OCI-LY1 (cell line): ENCODE measurements around the gene GTF2H4.

Experiments
- H2AFZ ChIP-seq: fragments of 200-600 bp; sonication (generic), shearing (Covaris generic); 2 replicates; pipeline ENCODE4 v1.6.0; 2014; ENCODE audit warnings: antibody characterized with exemption, mild to moderate bottlenecking, low read length
- H3F3A ChIP-seq: fragments of 200-600 bp; sonication (generic), shearing (Covaris generic); 2 replicates; pipeline ENCODE4 v1.6.0; 2014; ENCODE audit warnings: mild to moderate bottlenecking, antibody characterized with exemption, low read length, moderate library complexity; ENCODE audit not compliant: insufficient read depth
- H3K27ac ChIP-seq: fragments of 200-600 bp; sonication (generic); 2 replicates; pipeline ENCODE4 v1.5.1; 2014; ENCODE audit warnings: low read length, mixed run types, mild to moderate bottlenecking, low read depth; ENCODE audit not compliant: poor library complexity, severe bottlenecking
- H3K27me3 ChIP-seq: fragments of 200-600 bp; sonication (generic); 2 replicates; pipeline ENCODE4 v1.6.0; 2014; ENCODE audit warnings: antibody characterized with exemption, mild to moderate bottlenecking, low read length, moderate library complexity; ENCODE audit not compliant: insufficient read depth
- H3K36me3 ChIP-seq: fragments of 200-600 bp; sonication (generic); 2 replicates; pipeline ENCODE4 v1.6.1; 2014; ENCODE audit warnings: mild to moderate bottlenecking, antibody characterized with exemption, low read length, moderate library complexity, mixed read lengths; ENCODE audit not compliant: insufficient read depth
- H3K4me1 ChIP-seq: fragments of 200-600 bp; sonication (generic); 2 replicates; pipeline ENCODE4 v1.5.1; 2014; ENCODE audit warnings: mild to moderate bottlenecking, low read length, moderate library complexity; ENCODE audit not compliant: insufficient read depth, severe bottlenecking
- H3K4me2 ChIP-seq: fragments of 200-600 bp; sonication (generic), shearing (Covaris generic); 2 replicates; pipeline ENCODE4 v1.6.1; 2014; ENCODE audit warnings: low read length
- H3K4me3 ChIP-seq: fragments of 200-600 bp; sonication (generic); 2 replicates; pipeline ENCODE4 v1.5.1; 2014; ENCODE audit warnings: low read length, low read depth, mild to moderate bottlenecking, mixed read lengths; ENCODE audit not compliant: poor library complexity, severe bottlenecking
- H3K79me2 ChIP-seq: fragments of 200-600 bp; shearing (Covaris generic); 2 replicates; pipeline ENCODE4 v1.6.1; 2016; ENCODE audit warnings: mixed run types, low read length, mixed read lengths; ENCODE audit not compliant: insufficient read depth
- H3K9ac ChIP-seq: fragments of 200-600 bp; sonication (generic), shearing (Covaris generic); 2 replicates; pipeline ENCODE4 v1.6.1; 2014; ENCODE audit warnings: mild to moderate bottlenecking, low read length, mixed read lengths
- H3K9me2 ChIP-seq: fragments of 200-600 bp; sonication (generic), shearing (Covaris generic); 2 replicates; pipeline ENCODE4 v1.6.1; 2014; ENCODE audit warnings: low read depth, mild to moderate bottlenecking, low read length, mixed read lengths
- H3K9me3 ChIP-seq: fragments of 200-600 bp; shearing (Covaris generic); 2 replicates; pipeline ENCODE4 v1.6.1; 2014; ENCODE audit warnings: low read length, mixed read lengths
- H4K20me1 ChIP-seq: fragments of 200-600 bp; sonication (generic), shearing (Covaris generic); 2 replicates; pipeline ENCODE4 v1.6.0; 2016; ENCODE audit warnings: mild to moderate bottlenecking, low read length; ENCODE audit not compliant: insufficient read depth
- EZH2 ChIP-seq: fragments of 200-600 bp; sonication (generic), shearing (Covaris generic); IDR thresholded peaks from 2 replicates; pipeline ENCODE4 v1.8.0; 2017; ENCODE audit warnings: borderline replicate concordance, mixed run types, mild to moderate bottlenecking, antibody characterized with exemption, low read length, moderate library complexity, mixed read lengths
- TF ChIP-seq, protein P1 (sequence below): fragments of 200-600 bp; sonication (generic), shearing (Covaris generic); IDR thresholded peaks from 2 replicates; pipeline ENCODE4 v1.5.1; 2017; ENCODE audit warnings: mild to moderate bottlenecking, antibody characterized with exemption, low read length, moderate library complexity, mixed read lengths

Gene GTF2H4

DNA sequence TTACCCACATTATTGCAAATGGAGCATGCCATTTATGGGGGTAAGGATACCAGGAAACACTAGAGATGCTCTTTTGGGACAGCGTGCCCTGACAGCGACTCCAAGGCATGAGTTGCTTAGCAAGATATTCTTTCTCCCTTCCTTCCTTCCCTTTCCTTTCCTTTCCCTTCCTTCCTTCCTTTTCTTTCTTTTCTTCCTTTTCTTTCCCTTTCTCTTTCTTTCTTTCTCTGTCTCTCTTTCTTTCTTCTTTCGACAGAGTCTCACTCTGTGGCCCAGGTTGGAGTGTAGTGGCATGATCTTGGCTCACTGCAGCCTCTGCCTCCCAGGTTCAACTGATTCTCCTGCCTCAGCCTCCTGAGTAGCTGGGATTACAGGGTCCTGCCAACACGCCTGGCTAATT lies 36.0 kb downstream of the GTF2H4 start:
- 0 out of 2 replicates have a peak, but pooled peaks cover 5% of the 10 kb centered on the region for H3K27me3 ChIP-seq
- no peak for TF ChIP-seq EZH2
- TF ChIP-seq, protein P1, sequence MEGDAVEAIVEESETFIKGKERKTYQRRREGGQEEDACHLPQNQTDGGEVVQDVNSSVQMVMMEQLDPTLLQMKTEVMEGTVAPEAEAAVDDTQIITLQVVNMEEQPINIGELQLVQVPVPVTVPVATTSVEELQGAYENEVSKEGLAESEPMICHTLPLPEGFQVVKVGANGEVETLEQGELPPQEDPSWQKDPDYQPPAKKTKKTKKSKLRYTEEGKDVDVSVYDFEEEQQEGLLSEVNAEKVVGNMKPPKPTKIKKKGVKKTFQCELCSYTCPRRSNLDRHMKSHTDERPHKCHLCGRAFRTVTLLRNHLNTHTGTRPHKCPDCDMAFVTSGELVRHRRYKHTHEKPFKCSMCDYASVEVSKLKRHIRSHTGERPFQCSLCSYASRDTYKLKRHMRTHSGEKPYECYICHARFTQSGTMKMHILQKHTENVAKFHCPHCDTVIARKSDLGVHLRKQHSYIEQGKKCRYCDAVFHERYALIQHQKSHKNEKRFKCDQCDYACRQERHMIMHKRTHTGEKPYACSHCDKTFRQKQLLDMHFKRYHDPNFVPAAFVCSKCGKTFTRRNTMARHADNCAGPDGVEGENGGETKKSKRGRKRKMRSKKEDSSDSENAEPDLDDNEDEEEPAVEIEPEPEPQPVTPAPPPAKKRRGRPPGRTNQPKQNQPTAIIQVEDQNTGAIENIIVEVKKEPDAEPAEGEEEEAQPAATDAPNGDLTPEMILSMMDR: no peak

DNA sequence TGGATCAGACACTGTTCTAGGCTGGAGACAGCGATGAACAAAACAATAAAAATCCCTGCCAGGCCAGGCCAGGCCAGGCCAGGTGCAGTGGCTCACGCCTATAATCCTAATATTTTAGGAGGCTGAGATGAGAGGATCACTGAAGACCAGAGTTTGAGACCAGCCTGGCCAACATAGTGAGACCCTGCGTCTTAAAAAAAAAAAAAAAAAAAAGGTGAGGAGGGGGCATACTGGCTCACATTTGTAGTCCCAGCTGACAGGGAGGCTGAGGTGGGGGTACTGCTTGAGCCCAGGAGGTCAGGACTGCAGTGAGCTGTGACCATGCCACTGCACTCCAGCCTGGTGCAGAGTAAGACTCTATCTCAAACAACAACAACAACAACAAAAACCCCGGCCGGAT lies 37.3 kb downstream of the GTF2H4 start:
- Histone ChIP-seq H3F3A (no peaks in the 10 kb centered on the region), H3K9me2 (no peaks in the 10 kb centered on the region), H3K27ac (no peak overlapping the region), H3K27me3 (0 out of 2 replicates have a peak, but pooled peaks cover 5% of the 10 kb centered on the region), H4K20me1 (no peaks in the 10 kb centered on the region), H3K4me3 (no peak overlapping the region), H3K79me2 (no peaks in the 10 kb centered on the region), H2AFZ (no peak overlapping the region), H3K4me1 (no peaks in the 10 kb centered on the region), H3K9me3 (no peaks in the 10 kb centered on the region), H3K36me3 (no peaks in the 10 kb centered on the region), H3K9ac (no peak overlapping the region), H3K4me2 (no peak overlapping the region)
- TF ChIP-seq EZH2: no peak
- TF ChIP-seq, protein P1: no peak

More for the DNA sequence above, 36.0 kb downstream of the GTF2H4 start:
- H3K4me2 ChIP-seq: no peak overlapping the region
- no peaks in the 10 kb centered on the region for H3K36me3 ChIP-seq
- H3K27ac ChIP-seq: no peak overlapping the region
- no peak overlapping the region for H3K4me3 ChIP-seq
- no peak overlapping the region for H3K9ac ChIP-seq
- no peak overlapping the region for H2AFZ ChIP-seq
- H3F3A ChIP-seq: no peaks in the 10 kb centered on the region
- no peaks in the 10 kb centered on the region for H3K4me1 ChIP-seq
- H4K20me1 ChIP-seq: no peaks in the 10 kb centered on the region
- no peaks in the 10 kb centered on the region for H3K9me2 ChIP-seq
- H3K9me3 ChIP-seq: no peaks in the 10 kb centered on the region
- no peaks in the 10 kb centered on the region for H3K79me2 ChIP-seq

DNA sequence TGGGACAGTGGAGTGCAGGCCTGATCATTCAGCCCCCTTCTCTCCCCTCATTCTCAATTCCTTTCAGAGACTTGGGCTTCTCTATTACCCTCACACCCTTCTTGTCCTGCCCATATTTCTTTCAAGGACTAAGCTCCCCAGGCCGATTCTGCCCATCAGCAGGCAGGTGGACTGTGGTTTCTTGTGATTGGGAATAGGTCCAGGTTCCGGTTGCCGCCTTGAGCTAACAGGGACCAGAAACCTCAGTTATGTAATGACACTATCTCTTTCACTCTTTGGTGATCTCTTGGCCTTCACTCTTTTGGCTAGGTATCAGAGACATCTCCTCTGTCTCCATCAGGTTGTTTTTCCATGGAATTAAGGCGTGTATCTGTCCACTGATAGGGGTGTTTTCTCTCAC lies 39.2 kb downstream of the GTF2H4 start:
- H3K36me3 ChIP-seq: no peaks in the 10 kb centered on the region

More for the DNA sequence above, 39.2 kb downstream of the GTF2H4 start:
- TF ChIP-seq EZH2: no peak
- TF ChIP-seq, protein P1: no peak
- no peaks in the 10 kb centered on the region for H3K9me3 ChIP-seq
- H3K4me2 ChIP-seq: no peak overlapping the region
- no peaks in the 10 kb centered on the region for H3F3A ChIP-seq
- no peaks in the 10 kb centered on the region for H3K4me1 ChIP-seq
- H2AFZ ChIP-seq: no peak overlapping the region
- H3K79me2 ChIP-seq: no peaks in the 10 kb centered on the region
- no peak overlapping the region for H3K4me3 ChIP-seq
- H3K27me3 ChIP-seq: peaks cover 9% of the 10 kb centered on the region; the same call in 1 of the 2 replicates
- H3K9me2 ChIP-seq: no peaks in the 10 kb centered on the region
- no peak overlapping the region for H3K9ac ChIP-seq
- H4K20me1 ChIP-seq: no peaks in the 10 kb centered on the region
- H3K27ac ChIP-seq: no peak overlapping the region
